K562 (cell line): ENCODE results near the gene SAP130. TPM values are rescaled to one million over a fixed set of nuclear protein-coding genes. Genes with fewer than 3 reads are reported as not detected.

Source experiments
- ADNP ChIP-seq: fragments of 200-800 bp; sonication (Bioruptor generic); IDR thresholded peaks from 2 replicates; pipeline ENCODE4 v1.6.1; 2016; ENCODE audit warnings: missing genetic modification characterization, missing compliant biosample characterization
- ATF3 ChIP-seq, 2 experiments: fragments of 450-650 bp in 1 of 2; sonication (generic) in 1 of 2; formaldehyde crosslinking in 1 of 2; IDR thresholded peaks in 1 of 2; conservative IDR thresholded peaks in 1 of 2; 2 replicates each; pipeline versions ENCODE4 v1.6.1 to v1.8.1; 2016 to 2023; ENCODE audit warnings: mild to moderate bottlenecking in 2 of 2, moderate library complexity in 2 of 2, inconsistent platforms in 1 of 2, missing genetic modification reagents in 1 of 2
- ATF7 ChIP-seq: fragments of 450-650 bp; IDR thresholded peaks from 2 replicates; pipeline ENCODE4 v1.7.1; 2014; ENCODE audit warnings: mild to moderate bottlenecking, moderate library complexity
- KLF6 ChIP-seq: fragments of 250-450 bp; sonication (Bioruptor Pico); IDR thresholded peaks from 2 replicates; pipeline ENCODE4 v1.4.0; 2020; ENCODE audit warnings: mild to moderate bottlenecking, moderate library complexity, borderline replicate concordance
- MAX ChIP-seq: sonication (generic); formaldehyde crosslinking; IDR thresholded peaks from 2 replicates; pipeline ENCODE4 v1.9.0; 2022; ENCODE audit warnings: mild to moderate bottlenecking, missing genetic modification reagents
- NR2F6 ChIP-seq: fragments of 450-650 bp; formaldehyde crosslinking; IDR thresholded peaks from 2 replicates; pipeline ENCODE4 v1.4.0; 2020; ENCODE audit warnings: mild to moderate bottlenecking
- PHB ChIP-seq: fragments of 250-450 bp; sonication (Bioruptor Pico); IDR thresholded peaks from 2 replicates; pipeline ENCODE4 v1.5.0; 2021
- PPARD ChIP-seq: fragments of 250-450 bp; sonication (Bioruptor Pico); IDR thresholded peaks from 2 replicates; pipeline ENCODE4 v1.8.0; 2022; ENCODE audit warnings: inconsistent platforms, mild to moderate bottlenecking, moderate library complexity
- PRDM10 ChIP-seq: fragments of 450-650 bp; IDR thresholded peaks from 2 replicates; pipeline ENCODE4 v1.6.1; 2018; ENCODE audit not compliant: partially characterized antibody
- TSC22D4 ChIP-seq: fragments of 450-650 bp; IDR thresholded peaks from 2 replicates; pipeline ENCODE4 v1.6.1; 2016; ENCODE audit warnings: missing genetic modification characterization, missing biosample characterization, control low read depth
- ZFP36 ChIP-seq: fragments of 150-350 bp; IDR thresholded peaks from 2 replicates; pipeline ENCODE4 v1.6.1; 2018; ENCODE audit warnings: low read length, low read depth; ENCODE audit not compliant: partially characterized antibody
- ZNF146 ChIP-seq: IDR thresholded peaks from one replicate; pipeline ENCODE4 v1.6.1; 2018; ENCODE audit warnings: missing compliant biosample characterization; ENCODE audit not compliant: unreplicated experiment
- ZNF23 ChIP-seq: fragments of 250-450 bp; sonication (Bioruptor Pico); IDR thresholded peaks from 2 replicates; pipeline ENCODE4 v1.4.0; 2020; ENCODE audit warnings: mild to moderate bottlenecking
- polyA plus RNA-seq, 8 experiments: library from polyadenylated mRNA; depleted of rRNA in 4 of 8; stranded (reverse) in 5 of 8; unstranded in 3 of 8; fragments of >200 nt; fragmentation: Nextera tagmentation in 2 of 8; fragmentation: Illumina TruSeq in 1 of 8; extraction: Ambion mirVana in 2 of 8; extraction: Trizol in 1 of 8; gene quantifications; 2 replicates each; pipeline versions ENCODE4 v1.2.1 to v1.2.3, GENCODE V29; 2011 to 2014; ENCODE audit warnings: inconsistent platforms in 1 of 8, missing spikeins in 1 of 8
- total RNA-seq, 7 experiments: library from RNA; depleted of rRNA in 6 of 7; stranded (reverse); fragments of >200 nt in 6 of 7; fragmentation: Illumina TruSeq in 2 of 7; extraction: Trizol in 2 of 7; gene quantifications; 2 replicates each; pipeline versions ENCODE4 v1.2.1 to v1.2.3, GENCODE V29; 2011 to 2021; ENCODE audit warnings: low replicate concordance in 1 of 7

Gene SAP130
- total and polyA plus RNA-seq, 9 of the 15 experiments (the other 6 are each of a cell fraction or from before 2014, with no cell fraction given): 4.5 to 33.4 (median 7.4) TPM

- TF ChIP-seq ADNP (tag) (no peak), TSC22D4 (tag) (no peak), PHB (CRISPR knock-in tag) (no peak), PRDM10 (no peak), NR2F6 (CRISPR knock-in tag) (no peak), ATF7 (peak; percentile 40; the same call in 1 of the 2 replicates), ZNF23 (no peak), ZFP36 (no peak), KLF6 (CRISPR knock-in tag) (no peak), ZNF146 (CRISPR knock-in tag) (no peak), MAX (CRISPR knock-in tag) (no peak), ATF3 (IDR thresholded peaks at IDR 0.05) (peak; percentile 78), ATF3 (CRISPR knock-in tag; conservative IDR thresholded peaks at IDR 0.05) (no peak), PPARD (CRISPR knock-in tag) (no peak)
These were observed 19.7 kb downstream of the SAP130 start (continued) for GRCh38 chr2:128008074-128008672.
